Measurements from ENCODE around the gene UNC13B.

Gene UNC13B

DNA sequence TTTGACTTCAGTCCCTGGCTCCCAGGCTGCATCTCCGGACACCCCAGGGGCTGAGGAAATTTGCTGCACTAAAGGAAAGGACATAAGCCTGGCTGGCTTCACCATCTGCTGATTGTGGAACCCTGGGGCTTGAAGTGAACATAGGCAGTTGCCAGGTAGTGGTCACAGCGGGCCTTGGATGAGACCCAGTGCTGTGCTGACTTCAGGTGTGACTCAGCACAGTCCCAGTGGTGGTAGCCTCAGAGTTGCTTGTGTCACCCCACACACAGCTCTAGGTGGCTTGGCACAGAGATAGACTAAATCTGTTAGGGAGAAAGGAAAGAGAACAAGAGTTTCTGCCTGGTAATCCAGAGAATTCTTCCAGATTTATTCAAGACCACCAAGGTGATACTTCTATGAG is 292.0 kb downstream of the UNC13B start:
- no peak for DNase-seq

All from NCI-H524 treated with DMSO at 0.1 percent for 48 hours (cell line).